Endometrial microvascular endothelial cells (primary cell): Measurements from ENCODE around the gene ARMC7. TPM values are rescaled to one million over a fixed set of nuclear protein-coding genes. Genes with fewer than 3 reads are reported as not detected.

Experiments used
- in situ Hi-C: cut with HindIII; loops from 2 replicates; pipeline ENCODE4 v1.10.0; 2017; ENCODE audit warnings: low sequenced_read_pairs, low pct_unique_long_range_greater_than_20kb; ENCODE audit errors: inconsistent ontology term
- total RNA-seq: library from RNA; depleted of rRNA; stranded (reverse); fragments of >200 nt; gene quantifications from one replicate; pipeline ENCODE4 v1.2.3, GENCODE V29; 2015; ENCODE audit errors: inconsistent ontology term

Gene ARMC7
- total RNA-seq, 1 donor from 2014 or later, result 4.2 TPM

GRCh38 chr17:75093548-75094158 lies 16.1 kb upstream of the ARMC7 start:
- in situ Hi-C loops, result no loop called here

GRCh38 chr17:75094871-75095399 lies 14.8 kb upstream of the ARMC7 start:
- in situ Hi-C loops, result no loop called here

GRCh38 chr17:75096082-75096625 lies 13.6 kb upstream of the ARMC7 start:
- in situ Hi-C loops, result no loop called here

- in situ Hi-C loops, result no loop called here
Observed at GRCh38 chr17:75097865-75098264, 11.9 kb upstream of the ARMC7 start.

GRCh38 chr17:75098861-75099260 lies 10.9 kb upstream of the ARMC7 start:
- in situ Hi-C loops, result no loop called here

- in situ Hi-C loops, result no loop called here
Observed at GRCh38 chr17:75099881-75100595, 9.7 kb upstream of the ARMC7 start.

GRCh38 chr17:75102385-75102821 lies 7.4 kb upstream of the ARMC7 start:
- in situ Hi-C loops, result no loop called here

GRCh38 chr17:75103601-75104554 lies 5.9 kb upstream of the ARMC7 start:
- in situ Hi-C loops, result no loop called here

- in situ Hi-C loops, result no loop called here
Observed at GRCh38 chr17:75105126-75106080, 4.4 kb upstream of the ARMC7 start.

- in situ Hi-C loops, result no loop called here
Observed at GRCh38 chr17:75108193-75108592, 1.6 kb upstream of the ARMC7 start.

GRCh38 chr17:75109046-75109406 lies 743 bp upstream of the ARMC7 start:
- in situ Hi-C loops, result no loop called here

- in situ Hi-C loops, result no loop called here
Observed at GRCh38 chr17:75110234-75110937, 617 bp downstream of the ARMC7 start.

GRCh38 chr17:75111777-75112335 lies 2.1 kb downstream of the ARMC7 start:
- in situ Hi-C loops, result no loop called here

GRCh38 chr17:75113798-75114551 lies 4.2 kb downstream of the ARMC7 start:
- in situ Hi-C loops, result no loop called here

- in situ Hi-C loops, result no loop called here
Observed at GRCh38 chr17:75114552-75115314, 5.0 kb downstream of the ARMC7 start.

GRCh38 chr17:75115555-75115954 lies 5.8 kb downstream of the ARMC7 start:
- in situ Hi-C loops, result no loop called here
